Heart left ventricle (tissue), 16 donors: ENCODE data around the gene PRKCA. TPM values are rescaled to one million over a fixed set of nuclear protein-coding genes. Genes with fewer than 3 reads are reported as not detected.

Experiments used
- ATAC-seq, 4 donors: fragments of 200-7000 bp; cut with Tn5 transposase; one replicate each; pipeline ENCODE4 v1.9.1; 2020 to 2022; ENCODE audit warnings: moderate library complexity in 4 of 4, mild to moderate bottlenecking in 3 of 4, moderate number of reproducible peaks in 1 of 4
- DNase-seq, 5 donors: peaks; one replicate each; pipeline ENCODE4 v3.0.0-alpha.2; 2020
- H3K27ac ChIP-seq, 12 donors: fragments of 200-600 bp; sonication (generic) in 4 of 12; one replicate each; pipeline versions ENCODE4 v1.5.0 to v1.8.0; 2016 to 2022; ENCODE audit warnings: mild to moderate bottlenecking in 2 of 12
- H3K27me3 ChIP-seq, 9 donors: fragments of 200-600 bp; sonication (generic) in 2 of 9; one replicate each; pipeline versions ENCODE4 v1.5.1 to v1.8.0; 2016 to 2022; ENCODE audit warnings: mild to moderate bottlenecking in 3 of 9
- H3K36me3 ChIP-seq, 9 donors: fragments of 200-600 bp; sonication (generic) in 2 of 9; one replicate each; pipeline versions ENCODE4 v1.5.0 to v1.8.0; 2018 to 2022; ENCODE audit warnings: mild to moderate bottlenecking in 2 of 9
- H3K4me1 ChIP-seq, 12 donors: fragments of 200-600 bp; sonication (generic) in 4 of 12; one replicate each; pipeline versions ENCODE4 v1.5.0 to v1.8.0; 2016 to 2022; ENCODE audit warnings: mild to moderate bottlenecking in 3 of 12
- H3K4me3 ChIP-seq, 12 donors: fragments of 200-600 bp; sonication (generic) in 4 of 12; one replicate each; pipeline versions ENCODE4 v1.5.0 to v1.8.0; 2017 to 2022; ENCODE audit warnings: mild to moderate bottlenecking in 9 of 12, moderate library complexity in 4 of 12
- H3K9me3 ChIP-seq, 12 donors: fragments of 200-600 bp; sonication (generic) in 4 of 12; one replicate each; pipeline versions ENCODE4 v1.5.0 to v1.8.0; 2016 to 2022; ENCODE audit warnings: mild to moderate bottlenecking in 1 of 12
- POLR2A ChIP-seq, 2 donors: fragments of 450-650 bp; IDR thresholded peaks; one replicate each; pipeline ENCODE4 v1.6.1; 2017; ENCODE audit warnings: antibody characterized with exemption in 2 of 2, mild to moderate bottlenecking in 2 of 2, moderate library complexity in 2 of 2
- WGBS, 4 donors: extraction: QIAGEN DNeasy Blood & Tissue Kit in 2 of 4; methylation state at CpG; one replicate each; pipeline versions ENCODE4 v1.1.5 to v1.1.7; 2013 to 2018; 5-methylcytosine and 5-hydroxymethylcytosine counted together
- intact Hi-C, 10 donors: fragments of 100-400 bp; cut with DNase I; formaldehyde crosslinking; loops; one replicate each; pipeline versions ENCODE4 v1.11.1 to v1.14.2; 2022
- polyA plus RNA-seq, 2 donors: library from polyadenylated mRNA; stranded (reverse); fragments of 200-250 nt; gene quantifications; one replicate each; pipeline ENCODE4 v1.2.3, GENCODE V29; 2013
- total RNA-seq, 9 donors: library from RNA; depleted of rRNA in 2 of 9; stranded (reverse); fragments of >200 nt in 2 of 9; fragmentation: NEBNext Ultra II Directional in 3 of 9; extraction: Animal tissue kit (Norgen Biotek cat#: 25700) in 3 of 9; gene quantifications; one replicate each; pipeline versions ENCODE4 v1.1.0 to v1.2.4, GENCODE V29; 2016 to 2023
- TF ChIP-seq, protein P1 (sequence below), 12 donors: fragments of 200-600 bp; sonication (generic) in 4 of 12; IDR thresholded peaks; one replicate each; pipeline versions ENCODE4 v1.5.0 to v1.8.0; 2018 to 2022; ENCODE audit warnings: antibody characterized with exemption in 12 of 12, mild to moderate bottlenecking in 5 of 12
- donor health status: ischemic (EF 13 %, LVEDD 7.1; RV severe dilation, severe dysfunction).
- donor health status: healthy with polysubstance abuse.
- donor health status: DM: no; HTN: yes; CAD: no.
- donor health status: DM: no; HTN: no; CAD: no.
- donor health status: ischemic (EF 25% LVEDD 6.9; RV normal size, moderate dysfunction).
- donor health status: ischemic (EF 25% LVEDD 5.7; RV mildly dilated, moderate dysfunction).
- donor health status: healthy.
- donor health status: DM: yes; HTN: yes; CAD: no.
- donor health status: ischemic (EF 35%, LVEDD 5.7; RV mildly dilated, moderate dysfunction).
- donor health status: nonischemic (EF 11% LVEDD 7.7; RV severe dilation, severe dysfunction).
- donor health status: DM: yes; HTN: yes; CAD: no.
- donor health status: PGD.
- donor health status: ischemic (EF 29% LVEDD 5.4; RV normal size, mild dysfunction).
- donor health status: nonischemic (EF 23%, LVEDD 6.1; RV moderate dilation, normal function).

The PRKCA gene
- total and polyA plus RNA-seq, 11 donors = 3.4 to 26.8 (median 11.4) TPM

DNA sequence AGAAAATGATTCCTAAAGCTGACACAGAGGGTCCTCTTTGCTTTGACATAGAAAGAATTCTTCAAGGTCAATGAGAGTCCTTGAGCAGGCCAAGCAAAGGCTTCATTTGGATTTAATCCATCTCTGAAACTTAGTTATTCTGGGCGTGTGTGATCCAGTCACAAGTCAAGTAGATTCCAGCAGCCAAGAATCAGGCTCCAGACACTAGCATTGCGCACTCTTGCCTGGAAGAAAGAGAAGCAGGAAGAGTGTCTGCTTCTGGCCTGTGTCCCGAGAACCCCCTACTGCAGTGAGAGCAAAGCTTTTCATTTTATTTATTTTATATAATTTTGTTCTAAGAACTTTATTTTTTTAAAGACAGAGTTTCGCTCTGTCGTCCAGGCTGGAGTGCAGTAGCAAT lies 444.3 kb downstream of the PRKCA start:
- no peak for DNase-seq
- no peak overlapping the region for H3K27ac ChIP-seq
- TF ChIP-seq POLR2A (IDR thresholded peaks at IDR 0.05) = no peak
- TF ChIP-seq, protein P1, sequence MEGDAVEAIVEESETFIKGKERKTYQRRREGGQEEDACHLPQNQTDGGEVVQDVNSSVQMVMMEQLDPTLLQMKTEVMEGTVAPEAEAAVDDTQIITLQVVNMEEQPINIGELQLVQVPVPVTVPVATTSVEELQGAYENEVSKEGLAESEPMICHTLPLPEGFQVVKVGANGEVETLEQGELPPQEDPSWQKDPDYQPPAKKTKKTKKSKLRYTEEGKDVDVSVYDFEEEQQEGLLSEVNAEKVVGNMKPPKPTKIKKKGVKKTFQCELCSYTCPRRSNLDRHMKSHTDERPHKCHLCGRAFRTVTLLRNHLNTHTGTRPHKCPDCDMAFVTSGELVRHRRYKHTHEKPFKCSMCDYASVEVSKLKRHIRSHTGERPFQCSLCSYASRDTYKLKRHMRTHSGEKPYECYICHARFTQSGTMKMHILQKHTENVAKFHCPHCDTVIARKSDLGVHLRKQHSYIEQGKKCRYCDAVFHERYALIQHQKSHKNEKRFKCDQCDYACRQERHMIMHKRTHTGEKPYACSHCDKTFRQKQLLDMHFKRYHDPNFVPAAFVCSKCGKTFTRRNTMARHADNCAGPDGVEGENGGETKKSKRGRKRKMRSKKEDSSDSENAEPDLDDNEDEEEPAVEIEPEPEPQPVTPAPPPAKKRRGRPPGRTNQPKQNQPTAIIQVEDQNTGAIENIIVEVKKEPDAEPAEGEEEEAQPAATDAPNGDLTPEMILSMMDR (IDR thresholded peaks at IDR 0.05) = no peak
- WGBS, 4 donors = 81 to 87% (median 85%) methylated on average over 5 of the region's 5 CpGs
- H3K4me1 ChIP-seq = no peaks in the 10 kb centered on the region
- no peaks in the 10 kb centered on the region for H3K27me3 ChIP-seq
- peaks cover 0 to 21% (median 2%) of the 10 kb centered on the region in 9 donors for H3K36me3 ChIP-seq
- no peak for ATAC-seq
- no peak overlapping the region for H3K4me3 ChIP-seq
- intact Hi-C loops = no loop called here
- no peaks in the 10 kb centered on the region for H3K9me3 ChIP-seq

DNA sequence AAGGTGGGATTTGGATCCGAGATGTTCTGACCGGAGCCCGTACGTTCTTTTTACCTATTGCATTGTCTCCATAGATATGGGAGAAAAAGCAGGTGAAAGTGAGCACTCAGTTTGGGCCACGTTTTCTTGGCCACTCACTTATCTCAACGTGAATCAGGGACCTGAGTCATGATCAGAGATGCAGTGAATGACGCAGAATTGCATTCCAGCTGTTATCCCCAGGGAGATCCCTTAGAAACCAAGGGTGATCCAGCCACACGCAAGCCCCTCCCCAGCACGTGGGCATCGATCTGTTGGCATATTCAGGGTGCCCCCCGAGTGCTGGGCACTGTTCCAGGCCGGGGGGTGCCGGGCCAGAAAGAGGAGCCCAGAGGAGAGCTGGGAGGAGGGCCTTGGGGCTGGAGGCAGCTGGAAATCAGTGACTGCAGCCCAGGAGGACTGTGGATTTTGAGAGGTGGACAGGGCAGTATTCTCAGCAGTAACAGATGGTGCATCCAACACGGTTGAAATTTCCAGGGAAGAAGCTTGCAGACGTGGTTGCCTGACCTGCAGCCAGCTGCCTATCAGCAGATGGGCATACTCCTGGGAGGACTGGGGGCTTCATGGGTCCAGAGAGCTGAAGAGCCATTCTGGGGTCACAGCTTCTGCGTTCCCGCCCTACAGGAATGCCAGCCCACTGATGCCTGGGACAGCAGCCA lies 445.3 kb downstream of the PRKCA start:
- H3K27me3 ChIP-seq = no peaks in the 10 kb centered on the region
- DNase-seq (no peak), ATAC-seq (no peak)
- H3K9me3 ChIP-seq = no peaks in the 10 kb centered on the region
- 76 to 86% (median 85%) methylated on average over 16 to 17 of the region's 17 CpGs for WGBS, 4 donors
- H3K4me1 ChIP-seq = no peaks in the 10 kb centered on the region
- TF ChIP-seq POLR2A (IDR thresholded peaks at IDR 0.05) = no peak
- TF ChIP-seq, protein P1 (IDR thresholded peaks at IDR 0.05) = no peak
- intact Hi-C loops = no loop called here
- peaks cover 0 to 11% (median 2%) of the 10 kb centered on the region in 9 donors for H3K36me3 ChIP-seq
- H3K27ac ChIP-seq = no peak overlapping the region
- no peak overlapping the region for H3K4me3 ChIP-seq

DNA sequence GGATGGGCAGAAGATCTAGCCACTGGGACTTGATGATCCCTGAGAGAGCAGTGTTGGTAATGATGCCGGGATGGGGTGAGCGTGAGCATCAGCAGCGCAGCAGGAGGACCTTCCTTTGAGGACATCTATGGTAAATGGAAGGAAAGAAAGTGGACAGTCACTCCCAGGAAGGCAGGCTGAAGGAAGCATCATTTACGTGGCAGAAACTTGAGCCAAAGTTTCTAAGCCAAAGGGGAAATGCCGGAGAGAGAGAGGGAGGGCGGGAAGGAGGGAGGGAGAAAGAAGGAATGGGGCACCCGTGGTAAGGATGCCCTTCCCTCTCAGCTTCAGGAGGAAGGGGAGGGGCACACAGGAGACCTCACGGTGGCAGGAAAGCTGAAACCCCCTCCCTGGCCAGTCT lies 446.2 kb downstream of the PRKCA start:
- H3K4me3 ChIP-seq = no peak overlapping the region
- WGBS, 4 donors = 74 to 84% (median 77%) methylated on average over 8 of the region's 8 CpGs
- peaks cover 0 to 11% (median 0%) of the 10 kb centered on the region in 9 donors for H3K36me3 ChIP-seq
- no peaks in the 10 kb centered on the region for H3K27me3 ChIP-seq
- H3K4me1 ChIP-seq = no peaks in the 10 kb centered on the region
- no peak overlapping the region for H3K27ac ChIP-seq
- TF ChIP-seq, protein P1 (IDR thresholded peaks at IDR 0.05) = no peak
- DNase-seq = no peak
- no peak for ATAC-seq
- intact Hi-C loops = no loop called here
- H3K9me3 ChIP-seq = no peaks in the 10 kb centered on the region

DNA sequence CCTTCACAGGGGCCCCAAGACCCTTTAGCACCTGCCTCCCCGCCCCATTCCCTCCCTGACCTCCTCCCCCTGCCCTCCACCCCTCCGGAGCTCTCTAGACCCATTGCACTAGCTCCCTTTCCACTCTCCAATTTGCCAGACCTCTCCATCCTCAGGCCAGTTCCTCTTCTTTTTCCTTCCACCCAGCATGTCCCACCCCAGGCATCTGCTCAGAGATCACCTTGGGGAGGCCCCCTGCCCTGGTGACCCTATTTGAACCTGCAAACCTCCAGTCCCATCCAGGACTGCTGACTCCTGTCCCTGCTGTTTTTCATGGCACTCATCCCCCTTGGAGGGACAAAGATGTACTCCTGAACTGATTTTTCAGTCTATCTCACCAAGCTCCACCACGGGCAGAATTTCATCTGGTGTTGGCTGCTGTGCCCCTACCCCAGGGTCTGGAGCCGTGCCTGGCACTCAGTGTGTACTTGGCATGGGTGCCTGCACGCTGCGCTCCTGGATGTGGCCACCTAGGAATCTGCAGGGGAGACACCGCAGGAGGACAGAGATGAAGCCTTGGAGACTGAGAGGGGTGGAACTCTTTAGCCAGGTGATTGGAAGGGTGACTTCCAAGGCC lies 446.9 kb downstream of the PRKCA start:
- Histone ChIP-seq H3K9me3 (no peaks in the 10 kb centered on the region), H3K36me3 (peaks cover 0 to 7% (median 0%) of the 10 kb centered on the region in 9 donors), H3K27ac (no peak overlapping the region), H3K4me3 (no peak overlapping the region), H3K27me3 (no peaks in the 10 kb centered on the region), H3K4me1 (no peaks in the 10 kb centered on the region)
- intact Hi-C loops = no loop called here
- ATAC-seq (no peak), DNase-seq (no peak)
- 93 to 99% (median 95%) methylated on average over 7 of the region's 7 CpGs for WGBS, 4 donors
- TF ChIP-seq POLR2A (IDR thresholded peaks at IDR 0.05) = no peak
- TF ChIP-seq, protein P1 (IDR thresholded peaks at IDR 0.05) = no peak
